Tibial nerve (tissue), 4 donors: ENCODE results near the gene NIPAL3.

ENCODE experiments used
- CTCF ChIP-seq, 5 experiments: fragments of 200-600 bp in 3 of 5; fragments of 450-650 bp in 2 of 5; sonication (generic) in 3 of 5; IDR thresholded peaks; one replicate each; pipeline ENCODE4 v1.5.1; 2016 to 2019; ENCODE audit warnings: antibody characterized with exemption in 5 of 5, mild to moderate bottlenecking in 3 of 5, moderate library complexity in 2 of 5
- EP300 ChIP-seq, 2 donors: sonication (generic); formaldehyde crosslinking; IDR thresholded peaks; one replicate each; pipeline ENCODE4 v1.6.1; 2017; ENCODE audit warnings: antibody characterized with exemption in 2 of 2, mild to moderate bottlenecking in 1 of 2
- POLR2A ChIP-seq, 2 donors: fragments of 450-650 bp; IDR thresholded peaks; one replicate each; pipeline ENCODE4 v1.6.1; 2017; ENCODE audit warnings: antibody characterized with exemption in 2 of 2, mild to moderate bottlenecking in 2 of 2, moderate library complexity in 2 of 2

GRCh38 chr1:24489674-24490073 is 74.1 kb downstream of the NIPAL3 start:
- no peak for TF ChIP-seq CTCF (IDR thresholded peaks at IDR 0.05)
- no peak for TF ChIP-seq POLR2A (IDR thresholded peaks at IDR 0.05)
- TF ChIP-seq EP300 (IDR thresholded peaks at IDR 0.05): no peak
